HepG2 (cell line): ENCODE data around the gene C1orf159. TPM values are rescaled to one million over a fixed set of nuclear protein-coding genes. Genes with fewer than 3 reads are reported as not detected.

ENCODE experiments used
- FOXP4 ChIP-seq: sonication (generic); formaldehyde crosslinking; IDR thresholded peaks from 2 replicates; pipeline ENCODE4 v1.4.0; 2020; ENCODE audit warnings: missing genetic modification reagents
- HMG20A ChIP-seq: IDR thresholded peaks from 2 replicates; pipeline ENCODE4 v1.6.1; 2016; ENCODE audit warnings: borderline replicate concordance
- KAT7 ChIP-seq: IDR thresholded peaks from 2 replicates; pipeline ENCODE4 v1.6.1; 2018; ENCODE audit warnings: borderline replicate concordance, missing compliant biosample characterization
- KDM2A ChIP-seq: sonication (generic); formaldehyde crosslinking; IDR thresholded peaks from 2 replicates; pipeline ENCODE4 v1.4.0; 2020; ENCODE audit warnings: low read depth, missing genetic modification reagents, borderline replicate concordance
- KDM3A ChIP-seq: IDR thresholded peaks from 2 replicates; pipeline ENCODE4 v1.6.1; 2018; ENCODE audit warnings: low read depth, missing compliant biosample characterization
- KDM4B ChIP-seq: sonication (generic); formaldehyde crosslinking; IDR thresholded peaks from 2 replicates; pipeline ENCODE4 v1.4.0; 2020; ENCODE audit warnings: missing genetic modification reagents
- MEF2D ChIP-seq: sonication (generic); formaldehyde crosslinking; IDR thresholded peaks from 2 replicates; pipeline ENCODE4 v1.5.1; 2020; ENCODE audit warnings: mild to moderate bottlenecking, missing genetic modification reagents
- MLX ChIP-seq: IDR thresholded peaks from 2 replicates; pipeline ENCODE4 v1.6.1; 2016
- ONECUT2 ChIP-seq: sonication (generic); formaldehyde crosslinking; IDR thresholded peaks from 2 replicates; pipeline ENCODE4 v1.4.0; 2020; ENCODE audit warnings: missing genetic modification reagents
- RBM22 ChIP-seq: fragments of 200-400 bp; formaldehyde crosslinking; optimal IDR thresholded peaks from 2 replicates; pipeline ENCODE3; 2017; ENCODE audit warnings: mild to moderate bottlenecking, low read length, moderate library complexity
- REPIN1 ChIP-seq: sonication (generic); formaldehyde crosslinking; IDR thresholded peaks from 2 replicates; pipeline ENCODE4 v1.8.0; 2022; ENCODE audit warnings: missing genetic modification reagents, low read depth, mild to moderate bottlenecking, borderline replicate concordance
- RXRA ChIP-seq: sonication (generic); formaldehyde crosslinking; IDR thresholded peaks from 2 replicates; pipeline ENCODE4 v1.5.1; 2020; ENCODE audit warnings: missing genetic modification reagents
- SOX5 ChIP-seq: IDR thresholded peaks from 2 replicates; pipeline ENCODE4 v1.6.1; 2016; ENCODE audit warnings: borderline replicate concordance
- SRY ChIP-seq: sonication (generic); formaldehyde crosslinking; IDR thresholded peaks from 2 replicates; pipeline ENCODE4 v1.8.0; 2022; ENCODE audit warnings: mild to moderate bottlenecking, missing genetic modification reagents
- XRCC5 ChIP-seq: fragments of 200-400 bp; formaldehyde crosslinking; optimal IDR thresholded peaks from 2 replicates; pipeline ENCODE3; 2017; ENCODE audit warnings: mild to moderate bottlenecking, low read length
- ZNF251 ChIP-seq: sonication (generic); formaldehyde crosslinking; IDR thresholded peaks from 2 replicates; pipeline ENCODE4 v1.9.0; 2021; ENCODE audit warnings: mild to moderate bottlenecking, missing genetic modification reagents
- ZNF501 ChIP-seq: sonication (generic); formaldehyde crosslinking; IDR thresholded peaks from 2 replicates; pipeline ENCODE4 v1.5.1; 2020; ENCODE audit warnings: mild to moderate bottlenecking, moderate library complexity, missing genetic modification reagents
- ZNF543 ChIP-seq: sonication (generic); formaldehyde crosslinking; IDR thresholded peaks from 2 replicates; pipeline ENCODE4 v1.4.0; 2020; ENCODE audit warnings: mild to moderate bottlenecking, missing genetic modification reagents
- ZNF615 ChIP-seq: sonication (generic); formaldehyde crosslinking; IDR thresholded peaks from 2 replicates; pipeline ENCODE4 v1.5.0; 2020; ENCODE audit warnings: mild to moderate bottlenecking, missing genetic modification reagents, borderline replicate concordance
- polyA plus RNA-seq, 8 experiments: library from polyadenylated mRNA; depleted of rRNA in 3 of 8; stranded (reverse) in 7 of 8; unstranded in 1 of 8; fragments of >200 nt; fragmentation: Illumina TruSeq in 4 of 8; extraction: Trizol in 4 of 8; gene quantifications; 2 replicates each; pipeline versions ENCODE4 v1.2.1 to v1.2.3, GENCODE V29; 2011 to 2016; ENCODE audit warnings: low read depth in 4 of 8, missing spikeins in 1 of 8, mixed read lengths in 1 of 8; ENCODE audit not compliant: insufficient read depth in 1 of 8
- total RNA-seq, 5 experiments: library from RNA; depleted of rRNA; stranded (reverse); fragments of >200 nt; fragmentation: Illumina TruSeq; extraction: Trizol; gene quantifications; 2 replicates each; pipeline ENCODE4 v1.2.3, GENCODE V29; 2016; ENCODE audit warnings: low read depth in 1 of 5
- TF ChIP-seq, protein P1 (sequence below): IDR thresholded peaks from 2 replicates; pipeline ENCODE4 v1.4.0; 2020; ENCODE audit warnings: mild to moderate bottlenecking, missing genetic modification reagents
- TF ChIP-seq, protein P2 (sequence below): sonication (generic); formaldehyde crosslinking; IDR thresholded peaks from 2 replicates; pipeline ENCODE4 v1.4.0; 2020; ENCODE audit warnings: mild to moderate bottlenecking, low read depth, missing genetic modification reagents

Gene C1orf159
- total and polyA plus RNA-seq, 2 of the 13 experiments (the other 11 are each of a cell fraction or from before 2014, with no cell fraction given), result 3.8 to 6.7 TPM

- TF ChIP-seq ZNF615 (no peak), ZNF251 (CRISPR knock-in tag) (no peak), MLX (CRISPR knock-in tag) (peak; percentile 55; the same call in 1 of the 2 replicates), ONECUT2 (0 out of 2 replicates have a peak, but pooled peaks have one; percentile 13), ZNF501 (CRISPR knock-in tag) (peak; percentile 89), KDM4B (CRISPR knock-in tag) (0 out of 2 replicates have a peak, but pooled peaks have one; percentile 22), KAT7 (CRISPR knock-in tag) (0 out of 2 replicates have a peak, but pooled peaks have one; percentile 51), MEF2D (0 out of 2 replicates have a peak, but pooled peaks have one; percentile 74), RXRA (peak; percentile 80), ZNF543 (CRISPR knock-in tag) (peak; percentile 69; the same call in 1 of the 2 replicates), REPIN1 (CRISPR knock-in tag) (peak; percentile 47), FOXP4 (CRISPR knock-in tag) (peak; percentile 77), SOX5 (CRISPR knock-in tag) (peak; percentile 56; the same call in 1 of the 2 replicates), RBM22 (no peak), KDM3A (CRISPR knock-in tag) (no peak), XRCC5 (no peak), HMG20A (peak; percentile 38; the same call in 1 of the 2 replicates), SRY (peak; percentile 18; the same call in 1 of the 2 replicates), KDM2A (CRISPR knock-in tag) (peak; percentile 56; the same call in 1 of the 2 replicates)
- TF ChIP-seq, protein P1, sequence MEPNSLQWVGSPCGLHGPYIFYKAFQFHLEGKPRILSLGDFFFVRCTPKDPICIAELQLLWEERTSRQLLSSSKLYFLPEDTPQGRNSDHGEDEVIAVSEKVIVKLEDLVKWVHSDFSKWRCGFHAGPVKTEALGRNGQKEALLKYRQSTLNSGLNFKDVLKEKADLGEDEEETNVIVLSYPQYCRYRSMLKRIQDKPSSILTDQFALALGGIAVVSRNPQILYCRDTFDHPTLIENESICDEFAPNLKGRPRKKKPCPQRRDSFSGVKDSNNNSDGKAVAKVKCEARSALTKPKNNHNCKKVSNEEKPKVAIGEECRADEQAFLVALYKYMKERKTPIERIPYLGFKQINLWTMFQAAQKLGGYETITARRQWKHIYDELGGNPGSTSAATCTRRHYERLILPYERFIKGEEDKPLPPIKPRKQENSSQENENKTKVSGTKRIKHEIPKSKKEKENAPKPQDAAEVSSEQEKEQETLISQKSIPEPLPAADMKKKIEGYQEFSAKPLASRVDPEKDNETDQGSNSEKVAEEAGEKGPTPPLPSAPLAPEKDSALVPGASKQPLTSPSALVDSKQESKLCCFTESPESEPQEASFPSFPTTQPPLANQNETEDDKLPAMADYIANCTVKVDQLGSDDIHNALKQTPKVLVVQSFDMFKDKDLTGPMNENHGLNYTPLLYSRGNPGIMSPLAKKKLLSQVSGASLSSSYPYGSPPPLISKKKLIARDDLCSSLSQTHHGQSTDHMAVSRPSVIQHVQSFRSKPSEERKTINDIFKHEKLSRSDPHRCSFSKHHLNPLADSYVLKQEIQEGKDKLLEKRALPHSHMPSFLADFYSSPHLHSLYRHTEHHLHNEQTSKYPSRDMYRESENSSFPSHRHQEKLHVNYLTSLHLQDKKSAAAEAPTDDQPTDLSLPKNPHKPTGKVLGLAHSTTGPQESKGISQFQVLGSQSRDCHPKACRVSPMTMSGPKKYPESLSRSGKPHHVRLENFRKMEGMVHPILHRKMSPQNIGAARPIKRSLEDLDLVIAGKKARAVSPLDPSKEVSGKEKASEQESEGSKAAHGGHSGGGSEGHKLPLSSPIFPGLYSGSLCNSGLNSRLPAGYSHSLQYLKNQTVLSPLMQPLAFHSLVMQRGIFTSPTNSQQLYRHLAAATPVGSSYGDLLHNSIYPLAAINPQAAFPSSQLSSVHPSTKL (CRISPR knock-in tag), result peak; percentile 65
- TF ChIP-seq, protein P2, sequence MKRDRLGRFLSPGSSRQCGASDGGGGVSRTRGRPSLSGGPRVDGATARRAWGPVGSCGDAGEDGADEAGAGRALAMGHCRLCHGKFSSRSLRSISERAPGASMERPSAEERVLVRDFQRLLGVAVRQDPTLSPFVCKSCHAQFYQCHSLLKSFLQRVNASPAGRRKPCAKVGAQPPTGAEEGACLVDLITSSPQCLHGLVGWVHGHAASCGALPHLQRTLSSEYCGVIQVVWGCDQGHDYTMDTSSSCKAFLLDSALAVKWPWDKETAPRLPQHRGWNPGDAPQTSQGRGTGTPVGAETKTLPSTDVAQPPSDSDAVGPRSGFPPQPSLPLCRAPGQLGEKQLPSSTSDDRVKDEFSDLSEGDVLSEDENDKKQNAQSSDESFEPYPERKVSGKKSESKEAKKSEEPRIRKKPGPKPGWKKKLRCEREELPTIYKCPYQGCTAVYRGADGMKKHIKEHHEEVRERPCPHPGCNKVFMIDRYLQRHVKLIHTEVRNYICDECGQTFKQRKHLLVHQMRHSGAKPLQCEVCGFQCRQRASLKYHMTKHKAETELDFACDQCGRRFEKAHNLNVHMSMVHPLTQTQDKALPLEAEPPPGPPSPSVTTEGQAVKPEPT (CRISPR knock-in tag), result peak; percentile 56; the same call in 1 of the 2 replicates
These were observed 9.1 kb upstream of the C1orf159 start (continued) for GRCh38 chr1:1124786-1125642.
